ENCODE measurements around the gene ZDHHC7. TPM values are rescaled to one million over a fixed set of nuclear protein-coding genes. Genes with fewer than 3 reads are reported as not detected.

ZDHHC7 gene
- total RNA-seq, 1 experiment from 2014 or later = 39.1 TPM

- no peak overlapping the region for H2BK15ac ChIP-seq (ENCODE audit: low read depth, low read length)
- no peak for TF ChIP-seq CTCF (conservative IDR thresholded peaks at IDR 0.05)
- Mint-ChIP-seq H3K36me3 (ENCODE audit: insufficient read depth in 1 of 3, low read depth in 3 of 3) (peaks cover 15 to 41% (median 34%) of the 10 kb centered on the region in 3 experiments; a peak in 5 of 7 replicates), H3K27ac (no peak overlapping the region), H3K4me3 (no peak overlapping the region), H3K9me3 (no peaks in the 10 kb centered on the region), H3K4me1 (peaks cover 2% of the 10 kb centered on the region in 2 experiments; a peak in 1 of 4 replicates), H3K27me3 (ENCODE audit: low read depth) (no peaks in the 10 kb centered on the region; the same call in 1 of the 2 replicates)
- WGBS (ENCODE audit: extremely low coverage, insufficient read length, low lambda C conversion rate) = no CpG with 5 or more reads among the region's 15 CpGs
- no peak overlapping the region for H3K56ac ChIP-seq (ENCODE audit: insufficient read length, low read depth, low read length)
- no peak overlapping the region for H2BK120ac ChIP-seq (ENCODE audit: low read depth, low read length, poor library complexity, severe bottlenecking)
- H3K4me2 ChIP-seq (ENCODE audit: insufficient read depth, insufficient read length, low read length) = no peak overlapping the region
- no peak overlapping the region for H3K4ac ChIP-seq (ENCODE audit: low read depth, low read length)
- no peak overlapping the region for H2AK5ac ChIP-seq (ENCODE audit: insufficient read length, low read length)
- no peak overlapping the region for H4K91ac ChIP-seq (ENCODE audit: insufficient read length, low read depth, low read length)
- no peaks in the 10 kb centered on the region for H3K79me2 ChIP-seq (ENCODE audit: insufficient read depth, low read length)
- no peak overlapping the region for H2BK20ac ChIP-seq (ENCODE audit: low read depth, low read length, poor library complexity, severe bottlenecking)
- no peak overlapping the region for H3K27ac ChIP-seq (ENCODE audit: insufficient read length, low read depth, low read length)
- no peaks in the 10 kb centered on the region for H3K23me2 ChIP-seq (ENCODE audit: insufficient read length, low read depth, low read length, poor library complexity, severe bottlenecking)
- H2BK12ac ChIP-seq (ENCODE audit: insufficient read length, low read depth, low read length) = no peak overlapping the region
- H3K9me3 ChIP-seq (ENCODE audit: control insufficient read depth, low read depth, low read length) = no peaks in the 10 kb centered on the region
- no peaks in the 10 kb centered on the region for H3K27me3 ChIP-seq (ENCODE audit: insufficient read depth, low read length)
- no peak overlapping the region for H2AFZ ChIP-seq (ENCODE audit: low read length)
- H4K20me1 ChIP-seq (ENCODE audit: control insufficient read depth, insufficient read depth, insufficient read length) = no peaks in the 10 kb centered on the region
- no peak for DNase-seq
- H3K9ac ChIP-seq (ENCODE audit: extremely low read depth, insufficient read length, low read length) = no peak overlapping the region
- no peak overlapping the region for H3K23ac ChIP-seq (ENCODE audit: insufficient read length, low read depth, low read length)
- no peaks in the 10 kb centered on the region for H3K79me1 ChIP-seq (ENCODE audit: insufficient read depth, low read depth, low read length, poor library complexity, severe bottlenecking)
- no peak overlapping the region for H3K14ac ChIP-seq (ENCODE audit: insufficient read depth, low read length)
- H2BK5ac ChIP-seq (ENCODE audit: insufficient read length, low read length) = no peak overlapping the region
- H3K4me1 ChIP-seq (ENCODE audit: insufficient read depth, low read length) = no peaks in the 10 kb centered on the region
- no peak overlapping the region for H4K8ac ChIP-seq (replicated peaks; ENCODE audit: insufficient read length, low read depth, low read length)
- H4K5ac ChIP-seq (ENCODE audit: insufficient read length, low read depth, low read length) = no peak overlapping the region
- H3T11ph ChIP-seq (ENCODE audit: low read length) = no peak overlapping the region
- no peak overlapping the region for H3K18ac ChIP-seq (ENCODE audit: insufficient read length, low read depth, low read length)
Measured at GRCh38 chr16:84973236-84973635, 38.1 kb downstream of the ZDHHC7 start.

All from H9 (cell line).